ENCODE data around the gene PDE1C.

GRCh38 chr7:31903962-31904361 lies 166.2 kb downstream of the PDE1C start:
- TF ChIP-seq CTCF (conservative IDR thresholded peaks at IDR 0.05; ENCODE audit: low read depth, low read length) (no peak), EZH2 (IDR thresholded peaks at IDR 0.05; ENCODE audit: borderline replicate concordance, low read depth, low read length, poor library complexity, severe bottlenecking) (no peak)

Measured in A673 (cell line).